Heart left ventricle (tissue), 13 donors: ENCODE measurements around the gene RAB33B.

Experiments
- POLR2A ChIP-seq, 2 donors: fragments of 450-650 bp; IDR thresholded peaks; one replicate each; pipeline ENCODE4 v1.6.1; 2017; ENCODE audit warnings: antibody characterized with exemption in 2 of 2, mild to moderate bottlenecking in 2 of 2, moderate library complexity in 2 of 2
- TF ChIP-seq, protein P1 (sequence below), 12 donors: fragments of 200-600 bp; sonication (generic) in 4 of 12; IDR thresholded peaks; one replicate each; pipeline versions ENCODE4 v1.5.0 to v1.8.0; 2018 to 2022; ENCODE audit warnings: antibody characterized with exemption in 12 of 12, mild to moderate bottlenecking in 5 of 12
- donor health status: ischemic (EF 13 %, LVEDD 7.1; RV severe dilation, severe dysfunction).
- donor health status: DM: no; HTN: yes; CAD: no.
- donor health status: DM: no; HTN: no; CAD: no.
- donor health status: ischemic (EF 25% LVEDD 6.9; RV normal size, moderate dysfunction).
- donor health status: ischemic (EF 25% LVEDD 5.7; RV mildly dilated, moderate dysfunction).
- donor health status: ischemic (EF 35%, LVEDD 5.7; RV mildly dilated, moderate dysfunction).
- donor health status: nonischemic (EF 11% LVEDD 7.7; RV severe dilation, severe dysfunction).
- donor health status: DM: yes; HTN: yes; CAD: no.
- donor health status: PGD.
- donor health status: ischemic (EF 29% LVEDD 5.4; RV normal size, mild dysfunction).
- donor health status: nonischemic (EF 23%, LVEDD 6.1; RV moderate dilation, normal function).

DNA sequence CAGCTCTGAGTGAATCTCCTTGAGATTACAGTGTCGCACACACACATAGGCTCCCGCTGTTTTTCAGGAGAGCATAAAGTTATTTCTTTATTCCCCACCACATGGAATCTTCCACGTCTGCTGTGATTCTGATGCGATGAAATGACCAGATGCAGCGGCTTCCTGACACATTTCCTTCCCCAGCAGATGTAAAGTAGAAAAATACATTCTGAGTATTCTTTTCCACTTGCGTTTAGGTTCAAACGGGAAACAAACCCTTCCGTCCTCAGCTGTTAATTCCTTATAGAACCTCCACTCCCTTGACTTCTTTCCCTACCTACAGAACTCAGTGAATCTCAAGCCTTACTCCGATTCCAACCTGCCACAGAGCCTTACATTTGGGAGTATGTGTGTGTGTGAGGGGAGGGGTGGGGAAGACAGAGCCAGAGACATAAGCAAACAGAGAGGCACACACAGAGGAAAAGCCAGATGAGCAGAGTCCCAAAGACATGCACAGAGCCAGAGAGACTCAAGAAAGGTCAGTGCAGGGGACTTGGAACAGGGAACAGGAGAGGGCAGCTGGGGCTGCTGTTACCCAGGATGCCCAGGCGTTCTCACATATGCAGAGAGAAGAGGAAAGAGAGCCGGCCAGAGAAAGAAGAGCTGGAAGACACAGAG is 54.8 kb downstream of the RAB33B start:
- TF ChIP-seq, protein P1, sequence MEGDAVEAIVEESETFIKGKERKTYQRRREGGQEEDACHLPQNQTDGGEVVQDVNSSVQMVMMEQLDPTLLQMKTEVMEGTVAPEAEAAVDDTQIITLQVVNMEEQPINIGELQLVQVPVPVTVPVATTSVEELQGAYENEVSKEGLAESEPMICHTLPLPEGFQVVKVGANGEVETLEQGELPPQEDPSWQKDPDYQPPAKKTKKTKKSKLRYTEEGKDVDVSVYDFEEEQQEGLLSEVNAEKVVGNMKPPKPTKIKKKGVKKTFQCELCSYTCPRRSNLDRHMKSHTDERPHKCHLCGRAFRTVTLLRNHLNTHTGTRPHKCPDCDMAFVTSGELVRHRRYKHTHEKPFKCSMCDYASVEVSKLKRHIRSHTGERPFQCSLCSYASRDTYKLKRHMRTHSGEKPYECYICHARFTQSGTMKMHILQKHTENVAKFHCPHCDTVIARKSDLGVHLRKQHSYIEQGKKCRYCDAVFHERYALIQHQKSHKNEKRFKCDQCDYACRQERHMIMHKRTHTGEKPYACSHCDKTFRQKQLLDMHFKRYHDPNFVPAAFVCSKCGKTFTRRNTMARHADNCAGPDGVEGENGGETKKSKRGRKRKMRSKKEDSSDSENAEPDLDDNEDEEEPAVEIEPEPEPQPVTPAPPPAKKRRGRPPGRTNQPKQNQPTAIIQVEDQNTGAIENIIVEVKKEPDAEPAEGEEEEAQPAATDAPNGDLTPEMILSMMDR (IDR thresholded peaks at IDR 0.05) = no peak
- no peak for TF ChIP-seq POLR2A (IDR thresholded peaks at IDR 0.05)
